ENCODE results near the gene TBX1.
"Not testable (repeated sequence)": the region's sequence is repeated elsewhere in the genome, so short reads cannot be mapped to it uniquely, and the experiment has no call there.

The TBX1 gene

GRCh38 chr22:19784384-19785175, 24.0 kb downstream of the TBX1 start:
- DNase-seq (ENCODE audit: low read depth in 2 of 2) = no peak

- DNase-seq (ENCODE audit: low read depth in 2 of 2) = no peak
Observed at GRCh38 chr22:19785461-19786263, 25.1 kb downstream of the TBX1 start.

GRCh38 chr22:19786264-19786585, 25.6 kb downstream of the TBX1 start:
- DNase-seq (ENCODE audit: low read depth in 2 of 2) = no peak

GRCh38 chr22:19786959-19787848, 26.6 kb downstream of the TBX1 start:
- no peak for DNase-seq (ENCODE audit: low read depth in 2 of 2)

- no peak for DNase-seq (ENCODE audit: low read depth in 2 of 2)
Observed at GRCh38 chr22:19787849-19788141, 27.2 kb downstream of the TBX1 start.

GRCh38 chr22:19788661-19789225, 28.2 kb downstream of the TBX1 start:
- DNase-seq (ENCODE audit: low read depth in 2 of 2) = no peak

GRCh38 chr22:19789406-19789805, 28.8 kb downstream of the TBX1 start:
- DNase-seq (ENCODE audit: low read depth in 2 of 2) = no peak

GRCh38 chr22:19789828-19790227, 29.2 kb downstream of the TBX1 start:
- DNase-seq (ENCODE audit: low read depth in 2 of 2) = no peak

GRCh38 chr22:19791243-19791642, 30.7 kb downstream of the TBX1 start:
- no peak for DNase-seq (ENCODE audit: low read depth in 2 of 2)

GRCh38 chr22:19791894-19792293, 31.3 kb downstream of the TBX1 start:
- DNase-seq (ENCODE audit: low read depth in 2 of 2) = no peak

- not testable (repeated sequence) for DNase-seq (ENCODE audit: low read depth in 2 of 2)
Observed at GRCh38 chr22:19792383-19792896, 31.9 kb downstream of the TBX1 start.

GRCh38 chr22:19793161-19793560, 32.6 kb downstream of the TBX1 start:
- no peak for DNase-seq (ENCODE audit: low read depth in 2 of 2)

- no peak for DNase-seq (ENCODE audit: low read depth in 2 of 2)
Observed at GRCh38 chr22:19793661-19794310, 33.2 kb downstream of the TBX1 start.

- no peak for DNase-seq (ENCODE audit: low read depth in 2 of 2)
Observed at GRCh38 chr22:19795617-19796008, 35.0 kb downstream of the TBX1 start.

GRCh38 chr22:19796160-19796559, 35.6 kb downstream of the TBX1 start:
- DNase-seq (ENCODE audit: low read depth in 2 of 2) = no peak

- no peak for DNase-seq (ENCODE audit: low read depth in 2 of 2)
Observed at GRCh38 chr22:19797086-19798002, 36.8 kb downstream of the TBX1 start.

GRCh38 chr22:19798003-19798665, 37.6 kb downstream of the TBX1 start:
- DNase-seq (ENCODE audit: low read depth in 2 of 2) = no peak

- no peak for DNase-seq (ENCODE audit: low read depth in 2 of 2)
Observed at GRCh38 chr22:19798891-19799293, 38.3 kb downstream of the TBX1 start.

- no peak for DNase-seq (ENCODE audit: low read depth in 2 of 2)
Observed at GRCh38 chr22:19799322-19800190, 39.0 kb downstream of the TBX1 start.
